Activated CD4-positive, alpha-beta T cell treated with anti-CD3 and anti-CD28 coated beads, Interleukin-2, amount 10 ng/mL, durations not matched to agents 24 days and 14 days (primary cell): ENCODE data around the gene YJEFN3. TPM values are rescaled to one million over a fixed set of nuclear protein-coding genes. Genes with fewer than 3 reads are reported as not detected.

Source experiments
- DNase-seq: peaks from one replicate; pipeline ENCODE4 v3.0.0; 2022
- H3K27ac Mint-ChIP-seq: one replicate; pipeline ENCODE4 v1.8.0; 2022; ENCODE audit warnings: mild to moderate bottlenecking, mixed read lengths
- H3K27me3 Mint-ChIP-seq: one replicate; pipeline ENCODE4 v1.8.0; 2022; ENCODE audit warnings: mixed read lengths
- H3K36me3 Mint-ChIP-seq: one replicate; pipeline ENCODE4 v1.8.0; 2022; ENCODE audit warnings: low read depth, mild to moderate bottlenecking, mixed read lengths
- H3K4me1 Mint-ChIP-seq: one replicate; pipeline ENCODE4 v1.8.0; 2021; ENCODE audit warnings: mixed read lengths
- H3K4me3 Mint-ChIP-seq: one replicate; pipeline ENCODE4 v1.8.0; 2022; ENCODE audit warnings: mild to moderate bottlenecking, moderate library complexity, mixed read lengths
- H3K9me3 Mint-ChIP-seq: one replicate; pipeline ENCODE4 v1.8.0; 2021; ENCODE audit warnings: mixed read lengths
- intact Hi-C: fragments of 100-400 bp; cut with micrococcal nuclease; formaldehyde crosslinking; loops from one replicate; pipeline ENCODE4 v1.15.1; 2023
- total RNA-seq: library from RNA; stranded (reverse); gene quantifications from 2 replicates; pipeline ENCODE4 v1.2.3, GENCODE V29; 2022

The YJEFN3 gene
- total RNA-seq, 1 donor from 2014 or later = 14.6 TPM

DNA sequence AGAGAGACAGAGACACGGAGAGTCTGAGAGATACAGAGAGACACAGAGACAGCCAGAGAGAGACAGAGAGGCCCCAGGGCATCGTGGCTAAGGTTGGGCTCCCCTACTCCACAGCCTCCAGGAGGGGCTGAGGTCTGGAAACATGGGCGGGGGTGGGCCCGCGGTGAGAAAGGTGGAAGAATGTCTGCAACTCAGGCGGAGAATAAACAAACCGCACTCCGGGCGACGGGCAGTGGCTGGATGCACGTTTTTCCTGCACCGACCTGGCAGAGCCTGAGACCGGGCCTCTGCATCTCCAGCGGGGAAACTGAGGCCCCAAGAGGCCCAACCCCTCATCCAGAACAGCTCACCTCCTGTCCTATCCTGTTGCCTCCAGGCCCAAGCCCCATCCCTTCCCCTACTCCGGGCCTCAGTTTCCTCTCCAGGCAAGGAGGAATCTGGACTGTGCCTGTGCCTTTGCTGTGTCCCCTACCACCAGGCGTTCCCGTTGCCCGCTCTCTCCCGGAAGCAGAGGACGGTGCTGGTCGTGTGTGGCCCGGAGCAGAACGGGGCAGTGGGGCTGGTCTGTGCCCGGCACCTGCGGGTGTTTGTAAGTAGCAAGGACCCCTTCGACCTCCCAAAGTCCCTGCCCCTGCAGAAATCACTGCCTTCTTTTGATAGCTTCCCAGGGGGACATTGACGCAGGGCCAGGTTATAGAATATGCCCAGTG is 6.0 kb downstream of the YJEFN3 start:
- Mint-ChIP-seq H3K4me1 (peaks cover 23% of the 10 kb centered on the region), H3K27me3 (peaks cover 16% of the 10 kb centered on the region)

DNA sequence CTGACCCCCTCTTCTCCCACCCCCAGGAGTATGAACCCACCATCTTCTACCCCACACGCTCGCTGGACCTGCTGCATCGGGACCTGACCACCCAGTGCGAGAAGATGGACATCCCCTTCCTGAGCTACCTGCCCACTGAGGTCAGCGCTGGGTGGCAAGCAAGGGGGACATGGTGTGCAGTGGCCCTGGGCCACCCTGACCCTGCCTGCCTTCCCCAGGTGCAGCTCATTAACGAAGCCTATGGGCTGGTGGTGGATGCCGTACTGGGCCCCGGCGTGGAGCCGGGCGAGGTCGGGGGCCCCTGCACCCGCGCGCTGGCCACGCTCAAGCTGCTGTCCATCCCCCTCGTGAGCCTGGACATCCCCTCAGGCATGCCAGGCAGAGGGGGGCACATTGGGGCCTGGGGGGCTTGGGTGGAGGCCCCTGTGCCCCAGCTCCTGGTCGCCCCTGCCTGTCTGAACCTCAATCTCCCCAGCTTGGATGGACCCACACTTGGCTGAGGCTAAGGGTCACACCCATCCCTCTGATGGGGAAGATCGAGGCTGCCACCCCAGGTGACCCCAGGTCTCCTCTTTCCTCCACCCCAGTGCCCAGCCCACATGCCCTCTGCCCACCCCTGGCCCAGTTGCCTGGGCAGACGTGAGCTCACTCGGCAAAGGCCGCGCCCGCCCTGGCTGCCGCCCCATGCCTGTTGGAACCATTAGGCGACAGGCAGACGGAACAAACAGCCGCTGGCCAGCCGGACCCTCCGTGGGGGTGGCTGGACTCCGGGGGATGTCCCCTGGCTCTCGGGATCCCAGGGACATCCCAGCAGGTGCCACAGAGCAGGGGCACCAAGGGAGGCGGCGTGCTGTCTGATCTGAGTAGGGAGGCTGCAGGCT is 6.8 kb downstream of the YJEFN3 start:
- H3K4me1 Mint-ChIP-seq = peaks cover 23% of the 10 kb centered on the region
- peaks cover 16% of the 10 kb centered on the region for H3K27me3 Mint-ChIP-seq
- no peak overlapping the region for H3K4me3 Mint-ChIP-seq
- no peak for DNase-seq
- H3K27ac Mint-ChIP-seq = no peak overlapping the region
- H3K36me3 Mint-ChIP-seq = peaks cover 17% of the 10 kb centered on the region
- H3K9me3 Mint-ChIP-seq = no peaks in the 10 kb centered on the region
- intact Hi-C loops = loop anchor here (10.0 kb wide), 1 partner anchor 199 kb away; the partner anchor contains the start of gene ZNF14

More for the DNA sequence above, 6.0 kb downstream of the YJEFN3 start:
- H3K9me3 Mint-ChIP-seq = no peaks in the 10 kb centered on the region
- no peak overlapping the region for H3K27ac Mint-ChIP-seq
- DNase-seq = no peak
- intact Hi-C loops = loop anchor here (10.0 kb wide), 1 partner anchor 200 kb away; the partner anchor contains the start of gene ZNF14
- peaks cover 17% of the 10 kb centered on the region for H3K36me3 Mint-ChIP-seq
- no peak overlapping the region for H3K4me3 Mint-ChIP-seq

DNA sequence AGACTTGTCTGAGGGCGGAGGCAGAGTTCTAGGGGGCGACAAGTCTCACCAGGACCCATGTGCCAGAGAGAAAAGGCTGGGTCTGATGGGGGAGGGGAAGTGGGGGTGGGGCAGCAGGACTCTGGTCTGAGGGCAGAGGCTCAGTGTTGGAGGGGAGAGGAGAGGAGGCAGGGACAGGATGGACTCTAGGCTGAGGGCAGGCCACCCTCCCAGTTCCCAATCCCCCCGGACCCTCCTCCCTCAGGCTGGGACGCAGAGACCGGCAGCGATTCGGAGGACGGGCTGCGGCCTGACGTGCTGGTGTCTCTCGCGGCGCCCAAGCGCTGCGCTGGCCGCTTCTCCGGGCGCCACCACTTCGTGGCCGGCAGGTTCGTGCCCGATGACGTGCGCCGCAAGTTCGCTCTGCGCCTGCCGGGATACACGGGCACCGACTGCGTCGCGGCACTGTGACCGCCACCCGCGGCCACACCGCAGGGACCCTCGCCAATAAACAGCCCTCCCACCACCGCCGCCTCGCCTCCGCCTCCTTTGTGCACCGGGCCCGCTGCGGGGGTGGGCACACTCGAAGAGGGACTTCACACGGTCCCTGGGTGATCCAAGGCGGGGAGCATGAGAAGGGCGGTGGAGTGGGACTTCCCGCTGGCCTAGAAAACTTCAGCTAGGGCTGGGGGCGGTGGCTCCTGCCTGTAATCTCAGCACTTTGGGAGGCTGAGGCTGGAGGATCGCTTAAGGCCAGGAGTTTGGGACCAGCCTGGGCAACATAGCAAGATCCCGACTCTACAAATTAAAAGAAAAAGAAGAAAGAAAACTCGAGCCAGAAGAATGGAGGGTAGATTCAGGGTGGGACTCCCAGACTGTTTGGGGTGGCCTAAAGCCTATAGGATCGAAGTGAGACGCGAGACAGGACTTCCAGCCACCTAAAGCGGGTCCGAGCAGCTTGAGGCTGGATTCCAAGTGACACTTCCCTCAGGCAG is 8.7 kb downstream of the YJEFN3 start:
- H3K27ac Mint-ChIP-seq = peak overlapping the region; percentile 37
- H3K27me3 Mint-ChIP-seq = peaks cover 17% of the 10 kb centered on the region
- peaks cover 23% of the 10 kb centered on the region for H3K4me1 Mint-ChIP-seq
- peaks cover 6% of the 10 kb centered on the region for H3K36me3 Mint-ChIP-seq
- no peak for DNase-seq
- no peak overlapping the region for H3K4me3 Mint-ChIP-seq
- intact Hi-C loops = loop anchor here (10.0 kb wide), 1 partner anchor 197 kb away; the partner anchor contains the start of gene ZNF14
- no peaks in the 10 kb centered on the region for H3K9me3 Mint-ChIP-seq

DNA sequence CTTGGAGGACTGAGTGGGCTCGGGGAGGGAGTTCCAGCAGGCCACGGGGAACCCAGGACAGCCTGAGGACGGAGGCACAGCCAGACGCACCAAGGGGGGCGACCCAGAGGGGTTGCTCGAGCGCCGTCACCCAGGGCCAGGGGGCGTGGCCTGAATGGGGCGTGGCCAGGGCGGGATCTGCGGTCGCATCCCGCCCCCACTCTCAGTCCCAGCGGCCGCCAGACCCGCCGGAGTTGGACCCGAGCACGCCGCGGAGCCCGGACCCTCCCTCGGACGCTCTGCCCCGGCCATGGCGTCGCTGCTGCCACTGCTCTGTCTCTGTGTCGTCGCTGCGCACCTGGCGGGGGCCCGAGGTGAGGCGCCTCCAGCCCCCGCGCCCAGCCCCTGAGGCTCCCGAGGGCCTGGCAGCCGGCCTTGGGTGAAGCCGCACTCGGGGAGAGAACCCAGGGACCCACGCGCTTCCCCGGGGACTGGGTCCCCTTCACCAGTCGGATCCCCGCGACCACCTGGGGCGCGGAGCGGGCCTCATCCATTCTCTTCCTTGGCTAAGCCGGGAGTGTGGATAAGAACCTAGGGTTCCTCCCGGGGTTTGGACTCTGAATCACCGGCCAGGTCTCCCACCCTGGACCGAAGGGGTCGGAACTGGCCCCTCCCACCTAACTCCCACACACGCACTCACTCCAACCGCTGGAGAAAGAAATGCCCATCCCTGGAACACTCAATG is 9.5 kb downstream of the YJEFN3 start, which contains the start of gene CILP2:
Gene CILP2 (plus strand): TSS at position 205 of the 724 bp plus-strand sequence. CDS start 85 bp downstream, at position 290.
- peak within 1 kb of the TSS; percentile 37 for H3K27ac Mint-ChIP-seq
- H3K4me3 Mint-ChIP-seq = peak within 1 kb of the TSS; percentile 0
- H3K9me3 Mint-ChIP-seq = no peaks in the 10 kb centered on the region
- DNase-seq = peak; percentile 72
- H3K4me1 Mint-ChIP-seq = peaks cover 21% of the 10 kb centered on the region
- intact Hi-C loops = loop anchor here (10.0 kb wide), 1 partner anchor 197 kb away; the partner anchor contains the start of gene ZNF14
- peaks cover 6% of the 10 kb centered on the region for H3K36me3 Mint-ChIP-seq
- peaks cover 17% of the 10 kb centered on the region for H3K27me3 Mint-ChIP-seq

DNA sequence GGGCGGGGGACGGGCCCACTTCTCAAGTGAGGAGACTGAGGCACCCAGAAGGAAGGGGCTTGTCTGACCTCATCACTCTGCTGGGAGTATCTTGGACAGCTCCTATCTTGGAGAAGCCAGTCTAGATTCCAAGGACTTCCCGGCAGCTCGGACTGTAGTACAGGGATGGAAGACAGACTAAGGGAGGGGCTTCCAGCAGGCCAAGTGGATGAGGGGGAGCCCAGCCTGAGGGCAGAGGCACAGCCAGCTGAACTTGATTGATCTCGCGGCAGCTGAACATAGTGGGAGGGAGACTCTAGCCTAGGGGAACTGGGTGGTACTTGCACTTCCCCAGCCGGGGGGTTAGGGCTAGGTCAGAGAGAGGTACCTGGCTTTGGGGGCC is 10.1 kb downstream of the YJEFN3 start:
- intact Hi-C loops = loop anchor here (10.0 kb wide), 1 partner anchor 196 kb away; the partner anchor contains the start of gene ZNF14
- no peak for DNase-seq
- H3K36me3 Mint-ChIP-seq = peaks cover 6% of the 10 kb centered on the region
- H3K27me3 Mint-ChIP-seq = peaks cover 17% of the 10 kb centered on the region
- peak overlapping the region; percentile 0 for H3K4me3 Mint-ChIP-seq
- peaks cover 20% of the 10 kb centered on the region for H3K4me1 Mint-ChIP-seq
- no peaks in the 10 kb centered on the region for H3K9me3 Mint-ChIP-seq
- H3K27ac Mint-ChIP-seq = no peak overlapping the region

DNA sequence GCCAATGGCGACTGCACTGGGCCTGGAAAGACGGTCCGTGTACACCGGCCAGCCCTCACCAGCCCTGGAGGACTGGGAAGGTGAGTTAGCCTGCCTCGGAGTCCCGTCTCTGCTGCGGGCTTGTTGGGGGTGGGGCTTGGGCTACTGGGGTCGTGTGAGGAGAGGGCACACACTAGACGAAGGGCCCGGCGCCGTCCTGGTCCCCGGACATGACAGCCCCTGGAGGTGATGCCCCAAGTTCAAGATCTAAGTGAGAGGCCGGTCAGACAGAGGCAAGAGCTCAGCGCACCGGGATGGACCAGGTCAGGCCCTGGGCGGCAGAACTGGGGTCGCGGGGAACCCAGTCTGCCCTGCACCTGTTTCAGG is 11.0 kb downstream of the YJEFN3 start:
- Mint-ChIP-seq H3K4me3 (no peak overlapping the region), H3K27ac (no peak overlapping the region), H3K27me3 (peaks cover 17% of the 10 kb centered on the region), H3K9me3 (no peaks in the 10 kb centered on the region), H3K36me3 (peaks cover 3% of the 10 kb centered on the region), H3K4me1 (peaks cover 16% of the 10 kb centered on the region)
- no peak for DNase-seq
- intact Hi-C loops = loop anchor here (10.0 kb wide), 1 partner anchor 195 kb away; the partner anchor contains the start of gene ZNF14

DNA sequence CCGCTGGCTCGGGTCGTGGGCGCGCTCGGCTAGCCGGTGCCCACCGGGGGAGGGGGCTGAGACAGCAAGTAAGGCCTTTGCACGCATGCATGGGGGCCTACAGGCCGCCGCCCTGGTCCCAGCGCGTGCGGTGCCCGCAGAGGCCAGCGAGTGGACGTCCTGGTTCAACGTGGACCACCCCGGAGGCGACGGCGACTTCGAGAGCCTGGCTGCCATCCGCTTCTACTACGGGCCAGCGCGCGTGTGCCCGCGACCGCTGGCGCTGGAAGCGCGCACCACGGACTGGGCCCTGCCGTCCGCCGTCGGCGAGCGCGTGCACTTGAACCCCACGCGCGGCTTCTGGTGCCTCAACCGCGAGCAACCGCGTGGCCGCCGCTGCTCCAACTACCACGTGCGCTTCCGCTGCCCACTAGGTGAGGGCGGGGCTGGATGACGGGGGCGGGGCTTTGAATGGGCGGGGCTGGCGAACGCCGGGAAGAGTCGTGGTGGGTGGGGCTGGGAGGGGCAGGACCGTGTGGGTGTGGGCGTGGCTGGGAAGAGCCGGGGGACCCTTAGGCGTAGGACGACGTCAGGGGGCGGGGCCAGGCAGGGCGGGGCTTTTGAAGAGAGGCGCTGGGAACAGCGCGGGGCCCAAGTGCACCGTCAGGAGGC is 11.5 kb downstream of the YJEFN3 start:
- intact Hi-C loops = no loop called here
- H3K4me1 Mint-ChIP-seq = peaks cover 16% of the 10 kb centered on the region
- H3K36me3 Mint-ChIP-seq = peaks cover 3% of the 10 kb centered on the region
- H3K27ac Mint-ChIP-seq = peak overlapping the region; percentile 65
- H3K4me3 Mint-ChIP-seq = peak overlapping the region; percentile 74
- peaks cover 17% of the 10 kb centered on the region for H3K27me3 Mint-ChIP-seq
- peak; percentile 84 for DNase-seq
- H3K9me3 Mint-ChIP-seq = no peaks in the 10 kb centered on the region

DNA sequence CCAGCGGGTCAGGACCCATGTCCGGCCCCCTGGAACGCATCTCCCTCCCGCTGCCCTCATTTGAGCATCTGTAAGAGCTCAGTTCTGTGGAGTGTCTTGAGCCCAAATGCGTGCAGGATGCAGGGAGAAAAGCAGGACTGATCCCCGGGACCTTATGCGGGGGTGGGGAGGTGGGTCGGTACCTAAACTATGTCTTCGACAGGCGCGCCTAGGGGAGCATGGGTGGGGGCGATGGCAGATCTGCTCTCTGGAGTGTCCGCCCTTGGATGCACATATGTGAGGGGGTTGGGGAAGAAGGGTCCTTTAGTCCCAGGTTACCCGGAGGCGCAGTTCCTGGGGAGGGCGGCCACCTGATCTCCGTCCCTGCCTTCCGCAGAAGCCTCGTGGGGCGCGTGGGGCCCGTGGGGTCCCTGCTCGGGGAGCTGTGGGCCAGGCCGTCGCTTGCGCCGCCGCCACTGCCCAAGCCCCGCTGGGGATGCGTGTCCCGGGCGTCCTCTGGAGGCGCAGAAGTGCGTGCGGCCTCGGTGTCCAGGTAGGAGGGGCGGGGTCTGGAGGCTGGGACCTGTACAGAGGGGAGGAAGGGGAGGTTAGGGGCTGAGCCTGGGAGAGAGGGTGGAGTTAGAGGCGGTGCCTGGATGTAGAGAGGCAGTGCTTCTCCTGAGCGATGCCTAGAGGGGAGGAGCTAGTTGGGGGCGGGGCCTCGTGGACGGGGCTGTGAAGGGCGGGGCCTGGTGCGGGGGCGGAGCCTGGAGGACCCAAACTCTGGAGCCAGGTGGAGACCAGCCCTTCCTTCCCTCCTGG is 12.2 kb downstream of the YJEFN3 start:
- intact Hi-C loops = no loop called here
- peak overlapping the region; percentile 65 for H3K27ac Mint-ChIP-seq
- H3K36me3 Mint-ChIP-seq = peaks cover 3% of the 10 kb centered on the region

DNA sequence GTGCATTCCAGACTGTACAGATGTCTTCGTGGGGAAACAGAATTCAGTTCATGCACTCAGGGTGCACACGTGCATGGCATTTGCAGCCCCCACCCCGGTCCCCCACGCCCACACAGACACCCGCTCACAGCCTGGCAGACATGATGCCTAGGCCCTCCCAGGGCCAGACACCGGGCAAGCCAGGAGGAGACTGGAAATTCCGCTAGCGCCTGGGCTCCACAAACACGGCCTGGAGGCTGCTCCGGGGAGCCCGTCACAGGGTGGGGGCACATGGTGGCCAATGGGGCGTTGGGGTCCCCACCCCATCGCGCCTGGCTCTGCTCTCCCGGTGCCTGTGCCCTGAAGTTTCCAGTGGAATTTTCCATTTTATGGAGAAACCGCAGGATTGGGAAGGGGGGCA is 12.9 kb downstream of the YJEFN3 start:
- Mint-ChIP-seq H3K9me3 (no peaks in the 10 kb centered on the region), H3K4me1 (peaks cover 16% of the 10 kb centered on the region), H3K27ac (no peak overlapping the region), H3K4me3 (peak overlapping the region; percentile 74), H3K27me3 (peaks cover 17% of the 10 kb centered on the region), H3K36me3 (peaks cover 3% of the 10 kb centered on the region)
- DNase-seq = no peak
- intact Hi-C loops = no loop called here

More for the DNA sequence above, 12.2 kb downstream of the YJEFN3 start:
- Mint-ChIP-seq H3K27me3 (peaks cover 17% of the 10 kb centered on the region), H3K4me3 (peak overlapping the region; percentile 74), H3K4me1 (peaks cover 16% of the 10 kb centered on the region), H3K9me3 (no peaks in the 10 kb centered on the region)
- peak; percentile 92 for DNase-seq

DNA sequence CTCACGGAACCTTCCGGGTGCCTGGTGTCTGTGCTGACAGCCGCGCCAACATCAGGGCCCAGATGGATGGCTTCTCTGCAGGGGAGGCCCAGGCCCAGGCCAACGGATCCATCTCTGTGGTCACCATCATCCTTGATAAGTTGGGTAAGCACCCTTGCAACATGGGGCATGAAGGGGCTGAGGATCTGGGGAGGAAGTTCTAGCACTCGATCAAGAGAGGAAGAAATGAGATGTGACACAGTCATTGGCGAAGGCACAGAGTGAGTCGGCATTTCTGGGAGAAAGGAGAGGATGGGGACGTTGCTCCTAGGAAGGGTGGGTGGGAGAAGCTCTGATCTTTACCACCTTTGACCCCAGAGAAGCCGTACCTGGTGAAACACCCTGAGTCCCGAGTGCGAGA is 13.8 kb downstream of the YJEFN3 start:
- Mint-ChIP-seq H3K27ac (no peak overlapping the region), H3K9me3 (no peaks in the 10 kb centered on the region)
- intact Hi-C loops = no loop called here

DNA sequence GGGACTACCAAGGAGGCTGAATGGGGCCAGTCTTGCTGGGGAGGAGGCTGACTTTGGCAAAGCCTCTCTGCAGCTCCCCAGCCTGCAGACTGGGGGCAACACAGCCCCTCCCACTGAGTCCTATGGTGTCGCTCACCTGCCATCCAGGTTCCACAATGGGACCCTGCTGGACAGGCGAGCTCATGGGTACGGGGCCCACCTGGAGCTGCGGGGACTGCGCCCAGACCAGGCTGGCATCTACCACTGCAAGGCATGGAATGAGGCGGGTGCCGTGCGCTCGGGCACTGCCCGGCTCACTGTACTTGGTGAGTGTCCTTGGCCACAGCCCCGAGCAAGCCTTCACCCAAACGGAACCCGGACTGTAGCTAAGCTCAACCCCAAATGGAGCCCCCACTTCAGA is 14.4 kb downstream of the YJEFN3 start:
- intact Hi-C loops = no loop called here
- no peak for DNase-seq
- Mint-ChIP-seq H3K27me3 (peaks cover 10% of the 10 kb centered on the region), H3K36me3 (no peaks in the 10 kb centered on the region), H3K27ac (no peak overlapping the region), H3K4me1 (peaks cover 12% of the 10 kb centered on the region), H3K9me3 (no peaks in the 10 kb centered on the region), H3K4me3 (no peak overlapping the region)

More for the DNA sequence above, 13.8 kb downstream of the YJEFN3 start:
- Mint-ChIP-seq H3K4me1 (peaks cover 14% of the 10 kb centered on the region), H3K4me3 (no peak overlapping the region), H3K27me3 (peaks cover 14% of the 10 kb centered on the region), H3K36me3 (no peaks in the 10 kb centered on the region)
- DNase-seq = no peak
